Measurements from ENCODE around the gene MTA1.

GRCh38 chr14:105474483-105475268, 55.0 kb downstream of the MTA1 start, which contains the start of gene CRIP2:
- TF ChIP-seq POLR2AphosphoS5 (IDR thresholded peaks at IDR 0.05; ENCODE audit: low read depth, low read length) = no peak
- TF ChIP-seq, protein P1, sequence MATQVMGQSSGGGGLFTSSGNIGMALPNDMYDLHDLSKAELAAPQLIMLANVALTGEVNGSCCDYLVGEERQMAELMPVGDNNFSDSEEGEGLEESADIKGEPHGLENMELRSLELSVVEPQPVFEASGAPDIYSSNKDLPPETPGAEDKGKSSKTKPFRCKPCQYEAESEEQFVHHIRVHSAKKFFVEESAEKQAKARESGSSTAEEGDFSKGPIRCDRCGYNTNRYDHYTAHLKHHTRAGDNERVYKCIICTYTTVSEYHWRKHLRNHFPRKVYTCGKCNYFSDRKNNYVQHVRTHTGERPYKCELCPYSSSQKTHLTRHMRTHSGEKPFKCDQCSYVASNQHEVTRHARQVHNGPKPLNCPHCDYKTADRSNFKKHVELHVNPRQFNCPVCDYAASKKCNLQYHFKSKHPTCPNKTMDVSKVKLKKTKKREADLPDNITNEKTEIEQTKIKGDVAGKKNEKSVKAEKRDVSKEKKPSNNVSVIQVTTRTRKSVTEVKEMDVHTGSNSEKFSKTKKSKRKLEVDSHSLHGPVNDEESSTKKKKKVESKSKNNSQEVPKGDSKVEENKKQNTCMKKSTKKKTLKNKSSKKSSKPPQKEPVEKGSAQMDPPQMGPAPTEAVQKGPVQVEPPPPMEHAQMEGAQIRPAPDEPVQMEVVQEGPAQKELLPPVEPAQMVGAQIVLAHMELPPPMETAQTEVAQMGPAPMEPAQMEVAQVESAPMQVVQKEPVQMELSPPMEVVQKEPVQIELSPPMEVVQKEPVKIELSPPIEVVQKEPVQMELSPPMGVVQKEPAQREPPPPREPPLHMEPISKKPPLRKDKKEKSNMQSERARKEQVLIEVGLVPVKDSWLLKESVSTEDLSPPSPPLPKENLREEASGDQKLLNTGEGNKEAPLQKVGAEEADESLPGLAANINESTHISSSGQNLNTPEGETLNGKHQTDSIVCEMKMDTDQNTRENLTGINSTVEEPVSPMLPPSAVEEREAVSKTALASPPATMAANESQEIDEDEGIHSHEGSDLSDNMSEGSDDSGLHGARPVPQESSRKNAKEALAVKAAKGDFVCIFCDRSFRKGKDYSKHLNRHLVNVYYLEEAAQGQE (IDR thresholded peaks at IDR 0.05; ENCODE audit: insufficient read depth in 1 of 2, low read depth in 2 of 2, low read length in 2 of 2) = no peak

Data from PFSK-1 (cell line).